Skin of body (tissue), 2 donors: Measurements from ENCODE around the gene ZNF423. TPM values are rescaled to one million over a fixed set of nuclear protein-coding genes. Genes with fewer than 3 reads are reported as not detected.
A peak's percentile ranks its signal among the peaks of the same experiment; 100 is the strongest.

Source experiments
- DNase-seq: peaks from one replicate; lab custom pipeline; 2025; lab: John Stamatoyannopoulos, UW
- total RNA-seq: library from RNA; depleted of rRNA; stranded (reverse); fragments of >200 nt; gene quantifications from one replicate; pipeline ENCODE4 v1.2.3, GENCODE V29; 2014

Gene ZNF423
- total RNA-seq, 1 donor from 2014 or later, result 8.0 TPM

DNA sequence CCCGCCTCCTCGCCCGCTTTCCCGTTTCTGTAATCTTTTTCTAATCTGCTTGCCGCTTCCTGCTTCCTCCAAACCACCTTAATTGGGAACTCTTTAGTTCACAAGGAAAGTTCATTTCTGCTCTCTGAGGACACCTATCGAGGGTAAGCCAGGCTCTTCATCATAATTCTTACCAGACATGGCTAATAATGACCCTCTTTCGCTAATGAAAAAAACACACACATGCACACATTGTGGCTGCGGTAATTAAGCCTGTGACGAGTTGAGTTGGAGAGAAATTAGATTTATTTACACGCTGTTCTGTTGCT, 100.6 kb downstream of the ZNF423 start:
- peak; percentile 63 for DNase-seq

DNA sequence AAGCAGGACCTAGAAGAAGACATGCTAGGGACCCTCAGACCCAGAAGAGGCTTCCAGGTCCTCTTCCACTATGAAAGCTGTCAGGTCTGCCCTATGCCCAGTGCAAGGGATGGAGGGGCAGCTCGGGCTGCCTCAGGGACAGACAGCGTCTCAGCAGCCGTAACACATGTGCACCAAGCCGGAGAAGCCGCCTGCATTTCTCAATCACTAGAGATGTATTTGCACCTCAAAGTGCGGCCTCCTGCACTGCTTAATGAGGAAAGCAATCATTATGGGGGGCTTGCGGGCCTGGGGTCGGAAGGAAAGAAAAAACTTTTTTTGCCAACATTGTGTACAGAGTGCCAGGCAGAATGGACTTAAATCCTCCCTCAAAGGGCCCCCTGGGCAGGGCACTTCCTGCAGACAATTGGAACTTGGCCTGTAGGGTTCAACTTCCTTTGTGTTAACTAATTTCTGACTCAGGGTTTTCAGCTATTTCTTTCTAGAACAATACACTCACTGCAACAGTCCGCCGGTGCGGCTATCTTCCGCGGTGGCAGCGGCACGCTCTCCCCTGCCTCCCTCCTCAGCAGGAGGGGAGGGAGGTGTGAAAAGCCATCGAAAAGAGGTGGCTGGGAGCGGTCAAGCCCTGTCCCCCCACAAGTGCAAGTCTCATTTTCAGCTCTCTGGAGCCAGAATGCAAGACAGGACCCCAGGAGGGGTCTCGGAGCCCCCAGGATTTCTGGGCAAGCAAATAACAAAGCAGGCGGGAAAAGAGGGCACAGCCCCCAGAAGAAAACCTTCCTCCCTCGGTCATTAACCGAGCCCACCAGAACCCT, 101.2 kb downstream of the ZNF423 start:
- peak; percentile 53 for DNase-seq

- no peak for DNase-seq
These were observed 105.4 kb downstream of the ZNF423 start for GRCh38 chr16:49750341-49751000.

GRCh38 chr16:49749816-49750215, 106.1 kb downstream of the ZNF423 start:
- no peak for DNase-seq

DNA sequence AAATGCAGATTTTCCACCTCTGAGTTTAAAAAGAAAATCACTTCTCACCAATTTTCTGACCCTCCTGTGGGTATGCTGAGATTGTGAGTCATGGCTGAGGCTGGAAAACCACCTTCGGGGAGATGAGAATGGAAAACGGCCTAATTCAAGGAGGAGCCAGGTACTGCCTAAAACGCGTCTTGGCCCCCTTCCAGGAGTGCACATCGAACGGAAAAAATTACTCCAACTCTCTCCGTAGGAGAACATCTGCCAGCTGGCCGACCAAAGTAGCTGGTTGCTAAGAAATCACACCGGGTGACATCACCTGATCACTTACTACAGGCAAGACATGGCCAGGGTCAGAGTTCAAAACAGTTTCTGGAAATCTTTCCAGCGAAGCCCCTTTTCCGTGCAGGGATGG, 107.6 kb downstream of the ZNF423 start:
- DNase-seq, result no peak

- DNase-seq, result no peak
These were observed 108.3 kb downstream of the ZNF423 start for GRCh38 chr16:49747654-49748053.

GRCh38 chr16:49746545-49746944, 109.4 kb downstream of the ZNF423 start:
- DNase-seq, result no peak

- no peak for DNase-seq
These were observed 110.6 kb downstream of the ZNF423 start for GRCh38 chr16:49745311-49745747.

DNA sequence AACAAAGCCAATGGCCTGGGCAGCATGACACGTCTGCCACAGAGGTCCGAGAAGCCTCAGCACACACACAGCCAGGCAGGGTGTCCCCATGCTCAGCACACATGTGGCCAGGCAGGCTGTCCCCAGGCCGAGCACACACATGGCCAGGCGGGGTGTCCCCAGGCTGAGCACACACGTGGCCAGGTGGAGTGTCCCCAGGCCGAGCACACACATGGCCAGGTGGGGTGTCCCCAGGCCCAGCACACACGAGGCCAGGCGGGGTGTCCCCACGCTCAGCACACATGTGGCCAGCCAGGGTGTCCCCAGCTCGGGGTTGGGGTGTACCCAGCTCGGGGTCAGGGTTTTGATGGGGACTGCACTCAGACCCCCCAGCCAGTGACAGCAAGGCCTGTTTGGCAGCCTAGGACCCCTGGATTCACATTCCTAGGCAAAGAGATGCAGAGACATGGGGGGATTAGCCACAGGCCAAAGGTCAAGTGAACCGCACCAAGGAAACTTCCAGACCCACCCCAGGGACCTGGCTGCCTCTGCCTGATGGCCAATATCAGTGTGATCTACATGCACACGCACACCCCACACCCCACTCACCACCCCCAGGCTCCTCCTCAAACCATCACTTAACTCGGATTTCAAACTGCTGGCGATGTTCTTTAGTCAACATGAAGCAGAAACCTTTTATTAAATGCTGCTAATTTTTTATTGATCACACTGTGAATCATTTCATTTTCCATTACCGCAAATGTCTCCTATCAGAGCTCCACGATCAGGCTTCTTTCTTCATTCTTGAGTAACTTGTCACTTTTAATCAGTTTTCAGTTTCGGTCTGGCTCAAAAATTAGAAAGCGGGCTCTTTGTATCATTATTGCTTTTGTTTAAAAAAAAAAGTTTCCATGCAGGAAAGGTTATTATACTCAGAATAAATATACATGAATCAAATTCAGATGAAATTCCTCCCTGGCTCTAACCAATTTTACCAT, 111.4 kb downstream of the ZNF423 start:
- no peak for DNase-seq

- no peak for DNase-seq
These were observed 112.3 kb downstream of the ZNF423 start for GRCh38 chr16:49743658-49744057.

GRCh38 chr16:49743203-49743464, 112.8 kb downstream of the ZNF423 start:
- no peak for DNase-seq

DNA sequence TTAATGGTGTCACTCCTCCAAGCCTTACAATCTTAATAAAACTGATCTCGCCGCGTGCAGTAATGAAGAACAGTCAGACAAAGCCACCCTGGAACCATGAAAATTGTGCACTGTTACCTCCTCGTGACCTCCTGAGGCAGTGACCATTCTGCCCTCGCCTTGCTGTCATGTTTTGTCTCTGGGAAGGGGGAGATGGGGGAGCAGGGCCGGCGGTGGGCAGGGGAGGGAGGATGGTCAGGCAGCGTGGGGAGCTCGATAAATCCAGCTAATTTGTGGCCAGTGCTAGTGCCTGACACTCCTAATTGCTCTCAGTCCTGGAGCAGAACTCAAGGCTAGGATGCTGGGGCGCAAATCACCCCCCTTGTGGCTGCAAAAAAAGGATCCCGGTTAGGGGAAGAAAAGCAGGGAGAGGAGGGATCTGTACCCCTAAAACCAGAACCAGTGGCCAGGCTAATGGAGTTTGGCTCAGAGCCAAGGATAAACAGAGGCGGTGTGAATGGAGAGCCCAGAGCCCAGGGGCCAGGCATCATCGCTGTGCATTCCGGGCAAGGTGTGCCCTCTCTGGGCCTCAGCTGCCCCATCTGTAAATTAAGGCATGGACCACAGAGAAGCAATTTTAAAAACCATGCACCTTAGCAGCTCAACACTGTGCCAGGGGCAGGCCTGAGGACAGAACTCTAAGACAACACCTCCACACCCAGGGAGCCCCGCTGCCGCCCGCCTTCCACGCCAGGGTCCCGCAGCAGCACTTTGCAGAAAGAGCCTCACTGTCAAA, 113.3 kb downstream of the ZNF423 start:
- no peak for DNase-seq

- DNase-seq, result no peak
These were observed 115.7 kb downstream of the ZNF423 start for GRCh38 chr16:49740256-49740655.

DNA sequence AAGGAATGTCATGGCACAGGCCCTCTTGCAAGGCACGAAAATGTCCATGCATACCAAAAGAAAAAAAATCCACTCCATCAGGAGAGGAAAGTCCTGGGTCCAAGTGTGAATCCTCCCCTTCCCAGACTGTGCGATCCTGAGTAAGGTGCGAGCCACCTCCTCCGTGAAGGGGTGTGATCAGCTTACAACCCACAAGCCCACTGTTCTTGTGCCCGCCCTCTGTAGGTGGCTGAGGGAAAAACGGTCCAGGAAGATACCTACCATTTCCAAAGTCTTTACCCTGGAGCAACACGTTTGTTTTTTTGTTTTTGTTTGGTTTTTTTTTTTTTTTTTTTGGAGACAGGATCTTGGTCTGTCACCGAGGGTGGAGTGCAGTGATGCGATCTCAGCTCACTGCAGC, 116.5 kb downstream of the ZNF423 start:
- no peak for DNase-seq

DNA sequence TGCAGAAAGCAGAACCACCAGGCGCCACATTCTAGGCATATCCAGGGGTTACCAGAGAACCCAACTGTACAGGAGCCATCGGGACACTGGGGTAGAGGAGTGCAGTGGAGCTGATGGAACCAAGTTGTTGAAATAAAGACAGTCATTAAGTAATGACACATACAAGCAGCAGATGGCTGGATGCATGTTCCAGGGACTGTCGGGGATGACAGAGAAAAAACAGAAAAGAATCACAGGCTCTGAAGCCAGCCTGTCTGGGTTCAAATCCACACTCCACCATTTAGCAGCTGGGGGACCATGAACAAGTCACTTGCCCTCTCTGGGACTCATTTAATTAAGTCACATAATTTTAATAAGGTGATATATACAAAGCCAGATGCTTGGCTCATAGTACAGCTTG, 117.1 kb downstream of the ZNF423 start:
- DNase-seq, result no peak

GRCh38 chr16:49738001-49738400, 117.9 kb downstream of the ZNF423 start:
- DNase-seq, result no peak

- no peak for DNase-seq
These were observed 118.4 kb downstream of the ZNF423 start for GRCh38 chr16:49737541-49737940.

DNA sequence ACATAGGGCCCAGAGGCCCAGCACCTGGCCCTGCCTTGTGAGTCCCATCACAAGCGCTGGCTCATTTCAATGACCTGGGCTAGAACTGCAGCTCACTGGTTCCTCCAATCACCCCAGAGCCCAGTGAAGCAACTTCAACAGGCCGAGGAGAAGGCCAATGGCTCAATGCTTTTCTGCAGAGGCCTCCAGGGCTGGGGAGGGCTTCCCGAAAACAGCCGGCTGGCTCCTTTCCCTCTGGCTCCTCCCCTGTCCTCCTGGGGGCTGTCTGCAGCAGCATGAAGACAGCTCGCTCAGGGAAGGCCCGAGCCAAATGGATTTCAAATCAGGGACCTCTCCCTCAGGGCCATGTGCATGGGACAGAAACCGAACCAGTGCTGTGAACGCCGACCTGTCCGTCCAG, 121.6 kb downstream of the ZNF423 start:
- DNase-seq, result peak; percentile 28

- no peak for DNase-seq
These were observed 122.5 kb downstream of the ZNF423 start for GRCh38 chr16:49733313-49734009.

DNA sequence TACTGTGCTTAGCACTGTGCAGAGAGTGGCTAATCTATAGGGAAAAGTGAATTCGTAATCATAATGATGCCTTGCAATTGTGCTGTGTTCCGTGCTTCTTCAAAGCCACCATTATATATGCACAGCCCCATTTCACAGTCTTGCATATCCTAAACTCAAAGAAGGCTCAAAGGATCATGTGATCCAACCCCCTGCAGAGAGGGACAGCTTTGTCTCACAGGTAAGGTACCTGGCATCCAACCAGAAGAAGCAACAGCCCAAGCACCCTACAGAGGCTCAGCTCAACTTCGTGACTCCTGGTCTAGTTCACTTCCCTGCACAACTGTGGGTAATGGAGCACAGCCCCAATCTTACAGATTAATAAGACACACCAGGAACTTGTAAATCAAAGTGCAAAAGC, 124.0 kb downstream of the ZNF423 start:
- DNase-seq, result no peak

- no peak for DNase-seq
These were observed 125.1 kb downstream of the ZNF423 start for GRCh38 chr16:49730772-49731171.
